Measurements from ENCODE around the gene CDC42EP1.

Gene CDC42EP1

GRCh38 chr22:37560608-37561211, 430 bp downstream of the CDC42EP1 start:
- DNase-seq (ENCODE audit: low read depth in 2 of 3, low spot score in 2 of 3) = no peak

- DNase-seq (ENCODE audit: low read depth in 2 of 3, low spot score in 2 of 3) = peak; percentile 67 to 89 (median 89)
Measured at GRCh38 chr22:37561212-37562048, 1.1 kb downstream of the CDC42EP1 start.

- DNase-seq (ENCODE audit: low read depth in 2 of 3, low spot score in 2 of 3) = no peak
Measured at GRCh38 chr22:37562049-37562875, 2.0 kb downstream of the CDC42EP1 start.

- no peak for DNase-seq (ENCODE audit: low read depth in 2 of 3, low spot score in 2 of 3)
Measured at GRCh38 chr22:37563153-37564081, 3.1 kb downstream of the CDC42EP1 start.

GRCh38 chr22:37564111-37564711, 3.9 kb downstream of the CDC42EP1 start:
- DNase-seq (ENCODE audit: low read depth in 2 of 3, low spot score in 2 of 3) = no peak

- DNase-seq (ENCODE audit: low read depth in 2 of 3, low spot score in 2 of 3) = no peak
Measured at GRCh38 chr22:37565830-37566229, 5.5 kb downstream of the CDC42EP1 start.

- no peak for DNase-seq (ENCODE audit: low read depth in 2 of 3, low spot score in 2 of 3)
Measured at GRCh38 chr22:37566329-37566837, 6.1 kb downstream of the CDC42EP1 start.

- peak; percentile 80 to 96 (median 93) for DNase-seq (ENCODE audit: low read depth in 2 of 3, low spot score in 2 of 3)
Measured at GRCh38 chr22:37566903-37567798, 6.9 kb downstream of the CDC42EP1 start.

GRCh38 chr22:37568012-37568411, 7.7 kb downstream of the CDC42EP1 start:
- DNase-seq (ENCODE audit: low read depth in 2 of 3, low spot score in 2 of 3) = no peak

- no peak for DNase-seq (ENCODE audit: low read depth in 2 of 3, low spot score in 2 of 3)
Measured at GRCh38 chr22:37568448-37569008, 8.2 kb downstream of the CDC42EP1 start.

- no peak for DNase-seq (ENCODE audit: low read depth in 2 of 3, low spot score in 2 of 3)
Measured at GRCh38 chr22:37569009-37569920, 9.0 kb downstream of the CDC42EP1 start.

GRCh38 chr22:37569921-37570660, 9.8 kb downstream of the CDC42EP1 start:
- no peak for DNase-seq (ENCODE audit: low read depth in 2 of 3, low spot score in 2 of 3)

- no peak for DNase-seq (ENCODE audit: low read depth in 2 of 3, low spot score in 2 of 3)
Measured at GRCh38 chr22:37570661-37570976, 10.3 kb downstream of the CDC42EP1 start.

- no peak for DNase-seq (ENCODE audit: low read depth in 2 of 3, low spot score in 2 of 3)
Measured at GRCh38 chr22:37571258-37571991, 11.1 kb downstream of the CDC42EP1 start.

- no peak for DNase-seq (ENCODE audit: low read depth in 2 of 3, low spot score in 2 of 3)
Measured at GRCh38 chr22:37571992-37572373, 11.7 kb downstream of the CDC42EP1 start.

- no peak for DNase-seq (ENCODE audit: low read depth in 2 of 3, low spot score in 2 of 3)
Measured at GRCh38 chr22:37575490-37576003, 15.3 kb downstream of the CDC42EP1 start.

Measured in activated CD8-positive, alpha-beta memory T cell treated with anti-CD3 and anti-CD28 coated beads for 48 hours (primary cell).